HG02678 (cell line): ENCODE data around the gene NEDD4.
"Not testable (repeated sequence)": the region's sequence is repeated elsewhere in the genome, so short reads cannot be mapped to it uniquely, and the experiment has no call there.

Experiments
- ATAC-seq: cut with Tn5 transposase; IDR thresholded peaks from one replicate; pipeline ENCODE4 v1.9.1; 2021; ENCODE audit warnings: mild to moderate bottlenecking, moderate library complexity; ENCODE audit not compliant: unreplicated experiment

NEDD4 gene

GRCh38 chr15:55835866-55836265 is 157.5 kb downstream of the NEDD4 start:
- no peak for ATAC-seq

- ATAC-seq, result no peak
Measured at GRCh38 chr15:55834331-55834730, 159.1 kb downstream of the NEDD4 start.

- ATAC-seq, result peak; percentile 65
Measured at GRCh38 chr15:55829826-55830225, 163.6 kb downstream of the NEDD4 start.

GRCh38 chr15:55827955-55828354 is 165.5 kb downstream of the NEDD4 start:
- ATAC-seq, result no peak

GRCh38 chr15:55827204-55827603 is 166.2 kb downstream of the NEDD4 start:
- no peak for ATAC-seq

- ATAC-seq, result no peak
Measured at GRCh38 chr15:55824857-55825613, 168.4 kb downstream of the NEDD4 start.

GRCh38 chr15:55823699-55824340 is 169.6 kb downstream of the NEDD4 start:
- ATAC-seq, result no peak

GRCh38 chr15:55823191-55823670 is 170.2 kb downstream of the NEDD4 start:
- no peak for ATAC-seq

GRCh38 chr15:55821740-55822139 is 171.7 kb downstream of the NEDD4 start:
- ATAC-seq, result not testable (repeated sequence)

- no peak for ATAC-seq
Measured at GRCh38 chr15:55820043-55820442, 173.4 kb downstream of the NEDD4 start.

GRCh38 chr15:55819397-55820034 is 173.9 kb downstream of the NEDD4 start:
- no peak for ATAC-seq

- no peak for ATAC-seq
Measured at GRCh38 chr15:55816017-55816416, 177.4 kb downstream of the NEDD4 start.

- no peak for ATAC-seq
Measured at GRCh38 chr15:55802600-55803376, 190.6 kb downstream of the NEDD4 start.

- no peak for ATAC-seq
Measured at GRCh38 chr15:55800216-55800615, 193.2 kb downstream of the NEDD4 start.

GRCh38 chr15:55799291-55800212 is 193.9 kb downstream of the NEDD4 start:
- ATAC-seq, result no peak

- ATAC-seq, result no peak
Measured at GRCh38 chr15:55796321-55796965, 197.0 kb downstream of the NEDD4 start.

GRCh38 chr15:55795031-55795430 is 198.4 kb downstream of the NEDD4 start:
- no peak for ATAC-seq

- ATAC-seq, result no peak
Measured at GRCh38 chr15:55791551-55792400, 201.6 kb downstream of the NEDD4 start.
